22Rv1 (cell line): ENCODE data around the gene FCAMR.

Experiments
- ZFX ChIP-seq: fragments of 450-650 bp; IDR thresholded peaks from 2 replicates; pipeline ENCODE4 v1.6.1; 2017; ENCODE audit warnings: antibody characterized with exemption, borderline replicate concordance
- TF ChIP-seq, protein P1 (sequence below): fragments of 450-650 bp; IDR thresholded peaks from 2 replicates; pipeline ENCODE4 v1.5.1; 2017; ENCODE audit warnings: mild to moderate bottlenecking

DNA sequence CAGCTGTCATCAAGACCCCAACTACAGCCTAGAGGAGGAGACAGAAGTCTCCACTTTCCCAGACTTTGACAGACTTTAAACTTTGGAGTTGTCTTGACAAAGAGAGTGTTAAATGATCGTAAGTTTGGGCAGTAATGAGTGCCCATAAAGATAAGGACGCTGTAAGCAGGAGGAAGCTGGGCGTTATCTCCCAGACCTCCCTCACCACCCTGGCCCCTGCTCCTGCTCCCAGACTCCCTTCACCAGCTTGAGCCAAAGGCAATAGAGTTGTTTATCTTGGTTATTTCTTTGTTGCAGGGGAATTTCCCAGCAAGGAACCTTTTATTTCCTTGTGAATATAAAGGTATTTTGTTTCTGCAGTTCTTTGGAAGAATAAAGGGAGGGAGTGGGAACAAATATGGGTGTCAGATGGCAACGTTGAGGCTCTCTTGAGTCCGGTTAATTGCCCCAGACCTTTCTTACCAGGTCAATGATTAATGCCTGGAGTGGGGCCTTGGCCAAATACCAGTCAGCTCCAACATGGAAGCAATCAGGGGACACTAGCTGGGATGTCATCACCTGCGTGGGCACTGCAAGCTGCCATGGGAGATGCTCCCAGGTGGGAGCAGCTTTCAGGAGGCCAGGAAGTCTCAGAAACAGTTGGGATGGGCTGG, 28.4 kb downstream of the FCAMR start:
- TF ChIP-seq, protein P1, sequence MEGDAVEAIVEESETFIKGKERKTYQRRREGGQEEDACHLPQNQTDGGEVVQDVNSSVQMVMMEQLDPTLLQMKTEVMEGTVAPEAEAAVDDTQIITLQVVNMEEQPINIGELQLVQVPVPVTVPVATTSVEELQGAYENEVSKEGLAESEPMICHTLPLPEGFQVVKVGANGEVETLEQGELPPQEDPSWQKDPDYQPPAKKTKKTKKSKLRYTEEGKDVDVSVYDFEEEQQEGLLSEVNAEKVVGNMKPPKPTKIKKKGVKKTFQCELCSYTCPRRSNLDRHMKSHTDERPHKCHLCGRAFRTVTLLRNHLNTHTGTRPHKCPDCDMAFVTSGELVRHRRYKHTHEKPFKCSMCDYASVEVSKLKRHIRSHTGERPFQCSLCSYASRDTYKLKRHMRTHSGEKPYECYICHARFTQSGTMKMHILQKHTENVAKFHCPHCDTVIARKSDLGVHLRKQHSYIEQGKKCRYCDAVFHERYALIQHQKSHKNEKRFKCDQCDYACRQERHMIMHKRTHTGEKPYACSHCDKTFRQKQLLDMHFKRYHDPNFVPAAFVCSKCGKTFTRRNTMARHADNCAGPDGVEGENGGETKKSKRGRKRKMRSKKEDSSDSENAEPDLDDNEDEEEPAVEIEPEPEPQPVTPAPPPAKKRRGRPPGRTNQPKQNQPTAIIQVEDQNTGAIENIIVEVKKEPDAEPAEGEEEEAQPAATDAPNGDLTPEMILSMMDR = no peak
- TF ChIP-seq ZFX = no peak
